Osteoblast (primary cell): ENCODE data around the gene SLC35F1. TPM values are rescaled to one million over a fixed set of nuclear protein-coding genes. Genes with fewer than 3 reads are reported as not detected.

Experiments
- DNase-seq: peaks from one replicate; pipeline ENCODE4 v3.0.0; 2011; ENCODE audit warnings: low spot score, mixed read lengths; ENCODE audit not compliant: insufficient read length; ENCODE audit errors: missing footprints
- H2AFZ ChIP-seq: 2 replicates; pipeline ENCODE4 v1.6.0; 2011; ENCODE audit warnings: mild to moderate bottlenecking, low read length
- H3K27ac ChIP-seq: 2 replicates; pipeline ENCODE4 v1.5.1; 2011; ENCODE audit warnings: mild to moderate bottlenecking, low read depth, low read length, moderate library complexity
- H3K27me3 ChIP-seq: 2 replicates; pipeline ENCODE4 v1.6.0; 2012; ENCODE audit warnings: mild to moderate bottlenecking, control low read depth, inconsistent platforms, low read length, moderate library complexity; ENCODE audit not compliant: insufficient read depth
- H3K36me3 ChIP-seq: 2 replicates; pipeline ENCODE4 v1.5.1; 2011; ENCODE audit warnings: mild to moderate bottlenecking, low read length, control low read depth, moderate library complexity; ENCODE audit not compliant: insufficient read depth
- H3K4me1 ChIP-seq: 2 replicates; pipeline ENCODE4 v1.5.1; 2011; ENCODE audit warnings: mild to moderate bottlenecking, low read length, control low read depth, moderate library complexity; ENCODE audit not compliant: insufficient read depth
- H3K4me2 ChIP-seq: 2 replicates; pipeline ENCODE4 v1.6.0; 2011; ENCODE audit warnings: mild to moderate bottlenecking, low read length; ENCODE audit not compliant: insufficient read depth
- H3K4me3 ChIP-seq: fragments of 200-600 bp; sonication (generic); 3 replicates; pipeline ENCODE4 v1.5.1; 2012; ENCODE audit warnings: mild to moderate bottlenecking, low read length, inconsistent platforms; ENCODE audit not compliant: insufficient read depth
- H3K79me2 ChIP-seq: 2 replicates; pipeline ENCODE4 v1.6.0; 2012; ENCODE audit warnings: mild to moderate bottlenecking, low read length, control low read depth, inconsistent platforms; ENCODE audit not compliant: insufficient read depth
- H3K9me3 ChIP-seq: 2 replicates; pipeline ENCODE4 v1.5.1; 2011; ENCODE audit warnings: low read depth, low read length, control low read depth
- H4K20me1 ChIP-seq: 2 replicates; pipeline ENCODE4 v1.6.0; 2012; ENCODE audit warnings: mild to moderate bottlenecking, low read length, control low read depth; ENCODE audit not compliant: insufficient read depth
- total RNA-seq: library from RNA; depleted of rRNA; stranded (reverse); fragments of >200 nt; gene quantifications from 2 replicates; pipeline ENCODE4 v1.2.3, GENCODE V29; 2012
- TF ChIP-seq, protein P1 (sequence below): IDR thresholded peaks from 2 replicates; pipeline ENCODE4 v1.5.1; 2011; ENCODE audit warnings: mild to moderate bottlenecking, low read depth, low read length, moderate library complexity; ENCODE audit errors: extremely low read depth

Gene SLC35F1
- total RNA-seq, 1 donor = under 0.01 TPM

DNA sequence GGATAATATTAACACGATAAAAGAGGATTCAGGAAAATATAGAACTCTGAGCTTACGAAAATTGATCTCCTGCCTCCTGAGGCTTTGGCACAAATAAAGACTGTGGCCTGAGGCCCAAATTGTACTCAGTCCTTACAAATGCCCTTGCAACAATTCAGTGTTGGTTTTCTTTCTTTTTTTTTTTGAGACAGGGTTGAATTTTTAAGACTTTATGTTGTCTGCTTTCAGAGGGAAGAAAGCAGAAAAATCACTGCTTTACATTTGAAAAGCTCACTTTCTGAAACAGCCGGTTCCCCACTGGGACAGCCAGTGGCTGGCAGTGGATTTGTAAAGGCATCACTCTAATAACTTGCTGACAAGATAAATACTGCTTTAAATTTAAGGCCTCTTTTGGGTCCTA lies 290.5 kb downstream of the SLC35F1 start:
- H3K27ac ChIP-seq = no peak overlapping the region
- no peaks in the 10 kb centered on the region for H3K36me3 ChIP-seq
- H3K79me2 ChIP-seq = no peaks in the 10 kb centered on the region
- TF ChIP-seq, protein P1, sequence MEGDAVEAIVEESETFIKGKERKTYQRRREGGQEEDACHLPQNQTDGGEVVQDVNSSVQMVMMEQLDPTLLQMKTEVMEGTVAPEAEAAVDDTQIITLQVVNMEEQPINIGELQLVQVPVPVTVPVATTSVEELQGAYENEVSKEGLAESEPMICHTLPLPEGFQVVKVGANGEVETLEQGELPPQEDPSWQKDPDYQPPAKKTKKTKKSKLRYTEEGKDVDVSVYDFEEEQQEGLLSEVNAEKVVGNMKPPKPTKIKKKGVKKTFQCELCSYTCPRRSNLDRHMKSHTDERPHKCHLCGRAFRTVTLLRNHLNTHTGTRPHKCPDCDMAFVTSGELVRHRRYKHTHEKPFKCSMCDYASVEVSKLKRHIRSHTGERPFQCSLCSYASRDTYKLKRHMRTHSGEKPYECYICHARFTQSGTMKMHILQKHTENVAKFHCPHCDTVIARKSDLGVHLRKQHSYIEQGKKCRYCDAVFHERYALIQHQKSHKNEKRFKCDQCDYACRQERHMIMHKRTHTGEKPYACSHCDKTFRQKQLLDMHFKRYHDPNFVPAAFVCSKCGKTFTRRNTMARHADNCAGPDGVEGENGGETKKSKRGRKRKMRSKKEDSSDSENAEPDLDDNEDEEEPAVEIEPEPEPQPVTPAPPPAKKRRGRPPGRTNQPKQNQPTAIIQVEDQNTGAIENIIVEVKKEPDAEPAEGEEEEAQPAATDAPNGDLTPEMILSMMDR = no peak
- no peaks in the 10 kb centered on the region for H3K9me3 ChIP-seq
- H3K4me1 ChIP-seq = no peaks in the 10 kb centered on the region
- H3K4me2 ChIP-seq = no peak overlapping the region
- no peak overlapping the region for H2AFZ ChIP-seq
- DNase-seq = no peak
- H3K4me3 ChIP-seq = no peak overlapping the region
- no peaks in the 10 kb centered on the region for H3K27me3 ChIP-seq
- no peaks in the 10 kb centered on the region for H4K20me1 ChIP-seq

DNA sequence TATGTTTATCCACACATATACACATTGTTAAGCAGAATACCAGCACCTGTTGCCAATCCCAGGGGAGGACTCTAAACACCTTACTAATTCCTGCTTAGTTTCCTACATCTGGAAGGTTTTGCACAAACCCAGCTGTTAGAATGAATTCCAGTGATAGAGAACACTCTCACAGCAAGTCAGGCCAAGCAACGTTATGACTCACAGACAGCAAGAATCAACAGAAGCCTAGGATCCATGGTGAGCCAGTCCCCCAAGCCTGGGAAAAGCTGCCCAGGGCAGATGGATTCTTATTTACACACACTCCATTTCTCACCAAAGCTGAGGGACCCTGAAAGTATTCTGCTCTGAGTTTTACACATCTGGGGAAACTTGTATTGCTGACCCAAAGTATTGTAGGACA lies 291.7 kb downstream of the SLC35F1 start:
- Histone ChIP-seq H3K4me1 (no peaks in the 10 kb centered on the region), H3K79me2 (no peaks in the 10 kb centered on the region), H3K27me3 (no peaks in the 10 kb centered on the region), H3K4me2 (no peak overlapping the region), H3K9me3 (no peaks in the 10 kb centered on the region), H3K36me3 (no peaks in the 10 kb centered on the region), H2AFZ (no peak overlapping the region), H3K27ac (no peak overlapping the region), H3K4me3 (no peak overlapping the region), H4K20me1 (no peaks in the 10 kb centered on the region)
- TF ChIP-seq, protein P1 = no peak
- no peak for DNase-seq

DNA sequence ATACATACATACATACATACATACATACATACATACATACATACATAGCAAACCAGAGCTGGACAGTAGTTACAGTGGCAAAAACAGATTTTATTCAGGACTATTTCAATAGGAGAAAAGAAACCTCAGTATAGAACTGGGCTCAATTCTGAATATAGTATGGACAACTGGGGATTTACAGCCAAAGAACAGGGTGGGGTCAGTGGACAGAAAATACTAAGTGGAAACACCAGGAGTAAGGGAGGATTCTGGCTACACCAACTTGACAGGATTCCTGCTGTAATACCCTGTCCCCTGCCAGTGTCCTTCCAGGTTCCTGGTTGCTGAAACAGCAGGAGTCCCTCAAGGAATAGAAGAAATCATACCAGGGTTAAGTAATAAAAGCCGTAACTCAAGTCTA lies 293.1 kb downstream of the SLC35F1 start:
- Histone ChIP-seq H4K20me1 (no peaks in the 10 kb centered on the region), H3K27ac (no peak overlapping the region), H3K79me2 (no peaks in the 10 kb centered on the region), H2AFZ (no peak overlapping the region), H3K27me3 (no peaks in the 10 kb centered on the region), H3K4me3 (no peak overlapping the region), H3K4me2 (no peak overlapping the region), H3K4me1 (no peaks in the 10 kb centered on the region), H3K36me3 (no peaks in the 10 kb centered on the region), H3K9me3 (no peaks in the 10 kb centered on the region)
- TF ChIP-seq, protein P1 = no peak
- no peak for DNase-seq

DNA sequence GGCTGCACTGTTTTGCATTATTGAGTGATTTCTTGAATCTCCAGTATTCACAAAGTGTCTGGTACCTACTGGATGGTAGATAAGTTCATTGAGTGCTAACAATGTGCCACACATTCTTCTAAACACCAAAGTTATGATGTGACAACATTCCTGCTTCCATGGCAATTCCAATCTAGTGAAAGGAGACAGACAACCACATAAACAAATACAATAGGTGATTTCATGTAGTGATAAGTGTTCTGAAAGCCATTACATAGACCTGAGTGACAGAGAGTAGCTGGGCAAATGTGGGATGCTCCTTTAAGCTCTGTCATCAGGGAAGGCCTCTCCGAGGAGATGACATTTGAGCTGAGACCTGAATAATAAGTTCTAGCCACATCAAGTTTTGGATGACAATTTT lies 295.5 kb downstream of the SLC35F1 start:
- no peaks in the 10 kb centered on the region for H3K36me3 ChIP-seq
- DNase-seq = no peak
- H3K9me3 ChIP-seq = no peaks in the 10 kb centered on the region
- H3K27me3 ChIP-seq = no peaks in the 10 kb centered on the region
- no peak overlapping the region for H3K4me3 ChIP-seq
- no peaks in the 10 kb centered on the region for H4K20me1 ChIP-seq
- no peaks in the 10 kb centered on the region for H3K79me2 ChIP-seq
- no peak overlapping the region for H3K27ac ChIP-seq
- H2AFZ ChIP-seq = no peak overlapping the region
- TF ChIP-seq, protein P1 = no peak
- no peak overlapping the region for H3K4me2 ChIP-seq
- no peaks in the 10 kb centered on the region for H3K4me1 ChIP-seq
